B cell (primary cell): Measurements from ENCODE around the gene SWAP70.

Experiments used
- EZH2 ChIP-seq: IDR thresholded peaks from 2 replicates; pipeline ENCODE4 v1.6.1; 2012; ENCODE audit warnings: borderline replicate concordance, low read depth, mild to moderate bottlenecking, moderate library complexity, low read length; ENCODE audit not compliant: insufficient read depth, poor library complexity, severe bottlenecking
- TF ChIP-seq, protein P1 (sequence below): fragments of 200-600 bp; IDR thresholded peaks from one replicate; pipeline ENCODE4 v1.8.0; 2022; ENCODE audit warnings: antibody characterized with exemption, mild to moderate bottlenecking

DNA sequence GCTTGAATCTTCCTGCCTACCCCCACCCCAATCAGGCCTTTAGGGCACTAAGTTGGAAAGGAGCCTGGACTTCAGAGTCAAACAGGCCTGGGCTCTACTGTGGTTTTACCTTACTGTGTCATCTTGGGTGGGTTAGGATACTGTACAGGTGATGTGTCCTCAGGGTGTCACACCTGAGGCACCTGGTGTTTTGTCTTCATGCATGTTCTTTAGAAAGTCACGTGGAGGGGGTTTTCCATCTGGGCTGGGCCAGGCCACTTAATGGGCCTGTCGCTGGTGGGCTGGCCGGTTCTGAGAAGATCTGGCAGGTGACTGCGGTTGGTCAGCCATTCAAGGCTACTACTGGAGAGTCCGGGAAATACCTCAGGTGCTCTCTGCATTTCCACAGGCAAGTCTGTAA lies 92.6 kb downstream of the SWAP70 start:
- TF ChIP-seq, protein P1, sequence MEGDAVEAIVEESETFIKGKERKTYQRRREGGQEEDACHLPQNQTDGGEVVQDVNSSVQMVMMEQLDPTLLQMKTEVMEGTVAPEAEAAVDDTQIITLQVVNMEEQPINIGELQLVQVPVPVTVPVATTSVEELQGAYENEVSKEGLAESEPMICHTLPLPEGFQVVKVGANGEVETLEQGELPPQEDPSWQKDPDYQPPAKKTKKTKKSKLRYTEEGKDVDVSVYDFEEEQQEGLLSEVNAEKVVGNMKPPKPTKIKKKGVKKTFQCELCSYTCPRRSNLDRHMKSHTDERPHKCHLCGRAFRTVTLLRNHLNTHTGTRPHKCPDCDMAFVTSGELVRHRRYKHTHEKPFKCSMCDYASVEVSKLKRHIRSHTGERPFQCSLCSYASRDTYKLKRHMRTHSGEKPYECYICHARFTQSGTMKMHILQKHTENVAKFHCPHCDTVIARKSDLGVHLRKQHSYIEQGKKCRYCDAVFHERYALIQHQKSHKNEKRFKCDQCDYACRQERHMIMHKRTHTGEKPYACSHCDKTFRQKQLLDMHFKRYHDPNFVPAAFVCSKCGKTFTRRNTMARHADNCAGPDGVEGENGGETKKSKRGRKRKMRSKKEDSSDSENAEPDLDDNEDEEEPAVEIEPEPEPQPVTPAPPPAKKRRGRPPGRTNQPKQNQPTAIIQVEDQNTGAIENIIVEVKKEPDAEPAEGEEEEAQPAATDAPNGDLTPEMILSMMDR = no peak
- TF ChIP-seq EZH2 = no peak
